AG09309 (cell line): ENCODE data around the gene PPP2R2D.
A peak's percentile ranks its signal among the peaks of the same experiment; 100 is the strongest.

Experiments used
- DNase-seq: peaks from one replicate; pipeline ENCODE4 v3.0.0-alpha.2; 2010; ENCODE audit warnings: low read depth
- H3K4me3 ChIP-seq: 2 replicates; pipeline ENCODE4 v1.5.1; 2011; ENCODE audit warnings: mild to moderate bottlenecking, low read depth, low read length, moderate library complexity; ENCODE audit not compliant: control insufficient read depth
- TF ChIP-seq, protein P1 (sequence below): IDR thresholded peaks from 2 replicates; pipeline ENCODE4 v1.5.1; 2011; ENCODE audit warnings: mild to moderate bottlenecking, low read depth, low read length, inconsistent platforms; ENCODE audit not compliant: insufficient read depth, control insufficient read depth; ENCODE audit errors: missing control alignments

PPP2R2D gene

DNA sequence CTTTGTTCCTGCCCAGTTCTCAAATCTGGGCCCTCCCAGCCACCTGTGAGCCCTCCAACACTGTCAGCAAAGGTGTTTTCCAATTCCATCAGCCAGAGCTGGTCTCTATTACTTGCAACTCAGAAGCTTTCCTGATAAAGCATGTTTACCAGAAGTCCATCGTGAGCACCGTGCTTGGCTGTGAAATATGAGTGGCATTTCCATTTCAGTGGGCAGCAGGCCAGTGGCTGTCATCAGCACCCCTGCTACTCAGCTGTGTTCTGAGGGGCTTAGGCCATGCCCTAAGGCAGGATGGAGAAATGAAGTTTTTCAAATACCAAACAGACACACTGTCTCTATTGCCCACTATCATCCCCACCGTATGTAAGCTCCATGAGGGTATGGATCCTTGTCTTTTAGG, 93.6 kb downstream of the PPP2R2D start:
- TF ChIP-seq, protein P1, sequence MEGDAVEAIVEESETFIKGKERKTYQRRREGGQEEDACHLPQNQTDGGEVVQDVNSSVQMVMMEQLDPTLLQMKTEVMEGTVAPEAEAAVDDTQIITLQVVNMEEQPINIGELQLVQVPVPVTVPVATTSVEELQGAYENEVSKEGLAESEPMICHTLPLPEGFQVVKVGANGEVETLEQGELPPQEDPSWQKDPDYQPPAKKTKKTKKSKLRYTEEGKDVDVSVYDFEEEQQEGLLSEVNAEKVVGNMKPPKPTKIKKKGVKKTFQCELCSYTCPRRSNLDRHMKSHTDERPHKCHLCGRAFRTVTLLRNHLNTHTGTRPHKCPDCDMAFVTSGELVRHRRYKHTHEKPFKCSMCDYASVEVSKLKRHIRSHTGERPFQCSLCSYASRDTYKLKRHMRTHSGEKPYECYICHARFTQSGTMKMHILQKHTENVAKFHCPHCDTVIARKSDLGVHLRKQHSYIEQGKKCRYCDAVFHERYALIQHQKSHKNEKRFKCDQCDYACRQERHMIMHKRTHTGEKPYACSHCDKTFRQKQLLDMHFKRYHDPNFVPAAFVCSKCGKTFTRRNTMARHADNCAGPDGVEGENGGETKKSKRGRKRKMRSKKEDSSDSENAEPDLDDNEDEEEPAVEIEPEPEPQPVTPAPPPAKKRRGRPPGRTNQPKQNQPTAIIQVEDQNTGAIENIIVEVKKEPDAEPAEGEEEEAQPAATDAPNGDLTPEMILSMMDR, result no peak
- no peak overlapping the region for H3K4me3 ChIP-seq
- no peak for DNase-seq

DNA sequence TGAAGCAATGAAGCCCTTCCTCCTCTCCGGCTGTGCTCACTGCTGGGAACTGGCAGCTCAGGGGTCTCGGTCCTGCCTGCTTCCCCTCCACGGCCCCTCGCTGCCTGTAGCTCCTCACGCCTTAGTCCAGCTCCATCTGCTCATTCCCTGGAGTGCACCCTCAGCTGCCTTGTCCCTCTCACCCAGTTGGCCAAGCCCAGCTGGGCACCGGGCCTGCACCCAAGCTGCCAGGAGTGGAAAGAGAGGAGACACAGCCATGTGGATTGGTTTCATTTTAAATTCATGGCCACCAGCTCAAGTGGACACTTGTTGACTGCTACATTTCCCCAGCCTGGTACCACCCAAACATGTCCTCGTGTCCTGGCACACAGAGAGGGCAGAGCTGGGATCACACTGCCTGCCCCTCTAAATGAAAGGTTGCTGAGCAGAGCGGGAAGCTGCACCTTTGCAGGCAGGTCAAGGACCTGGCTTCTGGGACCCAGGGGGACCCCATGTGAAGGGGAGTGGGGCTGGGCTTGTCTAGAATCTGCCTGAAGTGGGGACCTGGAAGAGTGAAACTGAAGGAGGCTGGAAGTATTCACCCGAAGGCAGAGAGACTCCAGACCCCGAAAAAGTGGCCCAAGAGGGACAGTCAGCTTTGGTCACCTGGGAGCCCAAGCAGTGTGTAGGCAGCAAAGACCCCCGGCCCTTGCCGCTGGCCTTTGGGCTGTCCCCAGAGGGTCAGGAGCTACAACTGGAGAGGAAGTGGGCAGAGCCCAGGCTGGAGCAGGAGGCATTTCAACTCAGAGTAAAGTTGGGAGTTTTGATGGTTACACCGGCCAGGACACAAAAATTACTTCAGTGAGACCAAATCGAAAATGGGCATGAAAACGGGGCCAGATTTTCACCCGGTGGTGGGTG, 95.9 kb downstream of the PPP2R2D start:
- TF ChIP-seq, protein P1, result no peak

DNA sequence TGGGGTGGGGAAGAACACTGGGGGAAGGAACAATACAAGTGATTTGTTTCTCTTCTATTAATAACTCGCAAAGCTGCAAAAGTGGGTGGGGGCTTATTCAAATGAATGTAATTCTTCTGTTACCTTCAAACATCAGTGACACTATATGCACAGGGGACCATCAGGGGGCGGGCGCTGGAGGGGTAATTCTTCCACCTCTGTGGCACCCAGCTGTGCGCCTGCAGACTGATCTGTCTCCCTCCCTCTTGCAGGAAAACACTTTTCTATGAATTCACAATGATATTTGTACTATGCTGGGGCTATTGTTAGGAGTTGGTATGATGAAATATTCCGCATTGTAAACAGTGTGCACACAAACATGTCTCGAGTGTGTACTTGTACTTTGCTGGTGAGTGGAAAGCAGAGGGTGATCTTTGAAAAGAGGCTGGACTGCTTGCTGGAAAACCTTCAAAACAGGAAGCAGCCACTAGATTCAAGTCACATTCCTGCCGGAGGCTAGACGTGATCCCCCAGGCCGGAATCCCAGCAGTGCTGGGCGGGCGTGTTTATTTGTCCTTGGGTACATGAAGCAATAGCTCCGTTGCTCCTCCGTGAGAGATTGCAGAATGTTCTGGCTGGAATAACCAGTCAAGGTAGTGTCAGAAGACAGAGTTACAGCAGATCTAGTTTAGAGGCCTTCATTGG, 96.7 kb downstream of the PPP2R2D start:
- H3K4me3 ChIP-seq, result no peak overlapping the region
- peak; percentile 33 for DNase-seq
- TF ChIP-seq, protein P1, result no peak

More for the DNA sequence above, 95.9 kb downstream of the PPP2R2D start:
- no peak overlapping the region for H3K4me3 ChIP-seq
- DNase-seq, result no peak

DNA sequence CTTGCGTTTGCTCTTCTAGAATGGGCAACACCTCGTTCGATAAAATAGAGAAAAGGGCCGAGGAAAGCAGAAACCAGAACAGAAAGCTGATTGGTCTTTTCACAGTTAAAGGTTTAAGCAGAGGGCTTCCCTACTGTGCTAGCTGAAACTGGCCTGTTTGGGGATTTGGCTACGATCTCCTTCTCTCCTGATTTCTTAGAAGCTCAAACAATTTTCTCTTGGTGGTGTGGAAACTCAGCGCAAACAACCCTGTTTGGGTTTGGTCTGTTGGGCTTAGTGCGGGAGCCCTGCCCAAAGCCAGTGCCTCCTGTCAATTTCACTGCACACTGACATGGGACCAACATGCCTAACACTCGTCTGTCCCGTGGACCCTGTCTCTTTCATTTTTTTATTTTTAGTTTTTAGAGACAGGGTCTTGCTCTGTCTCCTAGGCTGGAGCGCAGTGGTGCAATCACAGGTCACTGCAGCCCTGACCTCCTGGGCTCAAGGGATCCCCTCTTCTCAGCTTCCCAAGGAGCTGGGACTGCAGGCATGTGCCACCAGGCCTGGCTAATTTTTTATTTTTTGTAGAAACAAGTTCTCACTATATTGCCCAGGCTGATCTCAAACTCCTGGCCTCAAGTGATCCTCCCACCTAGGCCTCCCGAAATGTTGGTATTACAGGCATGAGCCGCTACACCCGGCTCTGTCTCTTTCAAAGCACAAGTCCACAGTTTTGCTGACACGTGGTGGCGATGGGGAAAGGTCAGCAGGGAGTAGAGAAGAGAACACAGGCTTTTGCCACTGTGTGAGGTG, 97.4 kb downstream of the PPP2R2D start:
- no peak overlapping the region for H3K4me3 ChIP-seq
- TF ChIP-seq, protein P1, result no peak
- no peak for DNase-seq

DNA sequence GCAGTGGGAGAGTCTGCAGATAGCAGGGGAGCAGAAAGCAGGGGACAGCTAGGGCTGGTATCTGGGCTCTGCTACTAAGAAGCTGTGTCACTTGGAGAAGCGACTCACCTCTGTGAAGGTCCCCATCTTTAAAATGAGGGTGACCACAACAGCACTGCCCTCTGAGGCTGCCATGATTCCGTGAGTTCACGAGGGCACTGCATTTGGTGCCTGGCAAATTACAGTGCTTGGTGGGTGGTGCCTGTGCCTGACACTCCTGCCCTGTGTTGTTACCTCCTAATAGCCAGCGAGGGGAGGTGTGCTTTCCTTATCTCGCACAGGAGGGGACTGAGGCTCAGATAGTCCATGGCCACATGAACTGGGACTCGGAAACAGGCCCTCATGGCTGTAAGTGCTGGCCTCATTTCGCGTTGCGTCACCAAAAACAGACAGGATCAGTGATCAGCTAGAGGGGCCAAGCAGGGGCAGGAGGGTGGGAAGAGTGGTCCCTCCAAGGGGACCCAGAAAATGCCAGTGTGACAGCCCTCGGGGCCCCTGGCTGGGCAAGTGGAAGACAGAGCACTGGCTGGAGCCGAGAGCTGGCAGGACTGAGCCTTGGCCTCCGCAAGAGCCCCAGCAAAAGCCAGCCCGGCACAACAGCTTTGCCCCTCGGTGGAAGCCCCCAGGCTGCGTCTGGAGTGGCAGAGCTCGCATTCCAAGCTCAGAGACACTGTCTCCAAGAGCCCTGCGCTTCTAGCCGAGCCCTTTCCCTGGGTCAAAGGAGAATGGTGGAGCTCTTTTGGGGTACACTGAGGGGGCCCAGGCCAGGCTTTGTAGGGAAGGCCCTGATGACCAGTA, 98.3 kb downstream of the PPP2R2D start:
- TF ChIP-seq, protein P1, result no peak
- DNase-seq, result no peak
- H3K4me3 ChIP-seq, result no peak overlapping the region
